HG02642 (cell line): ENCODE data around the gene CLDN5.
"Not testable (repeated sequence)": the region's sequence is repeated elsewhere in the genome, so short reads cannot be mapped to it uniquely, and the experiment has no call there.

Source experiments
- ATAC-seq: cut with Tn5 transposase; IDR thresholded peaks from one replicate; pipeline ENCODE4 v1.9.1; 2021; ENCODE audit warnings: mild to moderate bottlenecking; ENCODE audit not compliant: unreplicated experiment, poor library complexity

Gene CLDN5

GRCh38 chr22:19548964-19549363 lies 24.8 kb upstream of the CLDN5 start:
- ATAC-seq = no peak

- not testable (repeated sequence) for ATAC-seq
Observed at GRCh38 chr22:19548427-19548826, 24.2 kb upstream of the CLDN5 start.

- ATAC-seq = no peak
Observed at GRCh38 chr22:19547620-19548019, 23.4 kb upstream of the CLDN5 start.

GRCh38 chr22:19546680-19547079 lies 22.5 kb upstream of the CLDN5 start:
- ATAC-seq = no peak

- ATAC-seq = no peak
Observed at GRCh38 chr22:19545935-19546207, 21.7 kb upstream of the CLDN5 start.

GRCh38 chr22:19543970-19544708 lies 19.9 kb upstream of the CLDN5 start:
- ATAC-seq = no peak

GRCh38 chr22:19540394-19540793 lies 16.2 kb upstream of the CLDN5 start:
- no peak for ATAC-seq

GRCh38 chr22:19537941-19538488 lies 13.8 kb upstream of the CLDN5 start:
- ATAC-seq = no peak

GRCh38 chr22:19536564-19536963 lies 12.4 kb upstream of the CLDN5 start:
- no peak for ATAC-seq

- no peak for ATAC-seq
Observed at GRCh38 chr22:19535001-19535400, 10.8 kb upstream of the CLDN5 start.

GRCh38 chr22:19533857-19534256 lies 9.6 kb upstream of the CLDN5 start:
- ATAC-seq = no peak

- ATAC-seq = no peak
Observed at GRCh38 chr22:19533049-19533626, 8.9 kb upstream of the CLDN5 start.

- ATAC-seq = not testable (repeated sequence)
Observed at GRCh38 chr22:19531327-19531726, 7.1 kb upstream of the CLDN5 start.

- ATAC-seq = no peak
Observed at GRCh38 chr22:19530751-19531150, 6.5 kb upstream of the CLDN5 start.

- no peak for ATAC-seq
Observed at GRCh38 chr22:19529811-19530210, 5.6 kb upstream of the CLDN5 start.

GRCh38 chr22:19527861-19528417 lies 3.7 kb upstream of the CLDN5 start:
- ATAC-seq = no peak

GRCh38 chr22:19527321-19527721 lies 3.1 kb upstream of the CLDN5 start:
- no peak for ATAC-seq

- ATAC-seq = no peak
Observed at GRCh38 chr22:19526702-19527111, 2.5 kb upstream of the CLDN5 start.

GRCh38 chr22:19526076-19526701 lies 2.0 kb upstream of the CLDN5 start:
- ATAC-seq = no peak

- no peak for ATAC-seq
Observed at GRCh38 chr22:19525666-19526065, 1.5 kb upstream of the CLDN5 start.

- ATAC-seq = no peak
Observed at GRCh38 chr22:19525116-19525660, 978 bp upstream of the CLDN5 start.
